ENCODE measurements around the gene PRKCA. TPM values are rescaled to one million over a fixed set of nuclear protein-coding genes. Genes with fewer than 3 reads are reported as not detected.

The PRKCA gene
- total RNA-seq, 1 experiment from 2014 or later, result 22.6 TPM

- Histone ChIP-seq H3K79me2 (ENCODE audit: low read length) (peaks cover 86% of the 10 kb centered on the region), H3K9me3 (ENCODE audit: low read length) (no peaks in the 10 kb centered on the region), H3K9ac (ENCODE audit: low read length) (no peak overlapping the region), H3K27ac (ENCODE audit: low read length) (no peak overlapping the region), H2AFZ (ENCODE audit: low read length) (no peak overlapping the region), H3K4me3 (ENCODE audit: low read length) (no peak overlapping the region), H3K27me3 (ENCODE audit: low read length) (no peaks in the 10 kb centered on the region), H3K36me3 (ENCODE audit: low read depth, low read length) (no peaks in the 10 kb centered on the region), H3K4me1 (ENCODE audit: insufficient read depth, low read length) (peaks cover 72% of the 10 kb centered on the region), H4K20me1 (ENCODE audit: low read length) (no peaks in the 10 kb centered on the region), H3K9me2 (replicated peaks; ENCODE audit: low read length) (no peaks in the 10 kb centered on the region), H3F3A (ENCODE audit: low read length, unreplicated experiment) (peaks cover 4% of the 10 kb centered on the region), H3K4me2 (ENCODE audit: low read length) (no peak overlapping the region)
- POLR2A ChIA-PET (ENCODE audit: unreplicated experiment), result interaction anchor here (0.5 kb wide), 1 partner anchor 186 kb away, joined by 3 read pairs; no protein-coding TSS in a partner anchor
- intact Hi-C loops (cut with micrococcal nuclease), result no loop called here
- ATAC-seq, result no peak
- CTCF ChIA-PET, result no interaction called here
- no TSS peak for BruUV-seq (replicated peaks)
- TF ChIP-seq CTCF (conservative IDR thresholded peaks at IDR 0.05; ENCODE audit: low read depth, low read length) (no peak), EZH2phosphoT487 (IDR thresholded peaks at IDR 0.05; ENCODE audit: borderline replicate concordance, low read length) (no peak), EZH2 (IDR thresholded peaks at IDR 0.05; ENCODE audit: low read length, unreplicated experiment) (no peak)
- no peak for DNase-seq
Measured at GRCh38 chr17:66354981-66355380, 52.6 kb downstream of the PRKCA start.

- Histone ChIP-seq H3K27me3 (ENCODE audit: low read length) (no peaks in the 10 kb centered on the region), H3K4me2 (ENCODE audit: low read length) (no peak overlapping the region), H3K36me3 (ENCODE audit: low read depth, low read length) (no peaks in the 10 kb centered on the region), H3K4me1 (ENCODE audit: insufficient read depth, low read length) (peaks cover 71% of the 10 kb centered on the region), H3K79me2 (ENCODE audit: low read length) (peaks cover 86% of the 10 kb centered on the region), H3F3A (ENCODE audit: low read length, unreplicated experiment) (peaks cover 4% of the 10 kb centered on the region), H3K9me3 (ENCODE audit: low read length) (no peaks in the 10 kb centered on the region), H2AFZ (ENCODE audit: low read length) (no peak overlapping the region), H3K4me3 (ENCODE audit: low read length) (no peak overlapping the region), H3K27ac (ENCODE audit: low read length) (no peak overlapping the region), H3K9ac (ENCODE audit: low read length) (no peak overlapping the region), H4K20me1 (ENCODE audit: low read length) (no peaks in the 10 kb centered on the region), H3K9me2 (replicated peaks; ENCODE audit: low read length) (no peaks in the 10 kb centered on the region)
- intact Hi-C loops (cut with micrococcal nuclease), result no loop called here
- DNase-seq (peak; percentile 53), ATAC-seq (no peak)
- TF ChIP-seq EZH2phosphoT487 (IDR thresholded peaks at IDR 0.05; ENCODE audit: borderline replicate concordance, low read length) (no peak), CTCF (conservative IDR thresholded peaks at IDR 0.05; ENCODE audit: low read depth, low read length) (no peak), EZH2 (IDR thresholded peaks at IDR 0.05; ENCODE audit: low read length, unreplicated experiment) (no peak)
- ChIA-PET POLR2A (ENCODE audit: unreplicated experiment) (no interaction called here), CTCF (no interaction called here)
- no TSS peak for BruUV-seq (replicated peaks)
Measured at GRCh38 chr17:66355510-66355909, 53.1 kb downstream of the PRKCA start.

- no TSS peak for BruUV-seq (replicated peaks)
- Histone ChIP-seq H2AFZ (ENCODE audit: low read length) (no peak overlapping the region), H3K27me3 (ENCODE audit: low read length) (no peaks in the 10 kb centered on the region), H3K4me3 (ENCODE audit: low read length) (no peak overlapping the region), H3K9ac (ENCODE audit: low read length) (no peak overlapping the region), H3K79me2 (ENCODE audit: low read length) (peaks cover 83% of the 10 kb centered on the region), H3K9me2 (replicated peaks; ENCODE audit: low read length) (no peaks in the 10 kb centered on the region), H3K4me1 (ENCODE audit: insufficient read depth, low read length) (peaks cover 67% of the 10 kb centered on the region), H3K4me2 (ENCODE audit: low read length) (no peak overlapping the region), H3F3A (ENCODE audit: low read length, unreplicated experiment) (peaks cover 4% of the 10 kb centered on the region), H3K9me3 (ENCODE audit: low read length) (no peaks in the 10 kb centered on the region), H4K20me1 (ENCODE audit: low read length) (no peaks in the 10 kb centered on the region), H3K27ac (ENCODE audit: low read length) (no peak overlapping the region), H3K36me3 (ENCODE audit: low read depth, low read length) (no peaks in the 10 kb centered on the region)
- ChIA-PET CTCF (no interaction called here), POLR2A (ENCODE audit: unreplicated experiment) (no interaction called here)
- no peak for TF ChIP-seq EZH2 (IDR thresholded peaks at IDR 0.05; ENCODE audit: low read length, unreplicated experiment)
- no peak for TF ChIP-seq CTCF (conservative IDR thresholded peaks at IDR 0.05; ENCODE audit: low read depth, low read length)
- intact Hi-C loops (cut with micrococcal nuclease), result no loop called here
- ATAC-seq (peak; percentile 29), DNase-seq (peak; percentile 30)
Measured at GRCh38 chr17:66357037-66357436, 54.6 kb downstream of the PRKCA start.
